HG03135 (cell line): ENCODE data around the gene TBRG4.

ENCODE experiments used
- ATAC-seq: cut with Tn5 transposase; IDR thresholded peaks from one replicate; pipeline ENCODE4 v1.9.1; 2021; ENCODE audit warnings: mild to moderate bottlenecking, moderate library complexity; ENCODE audit not compliant: unreplicated experiment

The TBRG4 gene

GRCh38 chr7:45061352-45061751 is 50.1 kb downstream of the TBRG4 start:
- ATAC-seq = no peak

GRCh38 chr7:45060295-45060694 is 51.2 kb downstream of the TBRG4 start:
- no peak for ATAC-seq

GRCh38 chr7:45057878-45058277 is 53.6 kb downstream of the TBRG4 start:
- ATAC-seq = no peak

GRCh38 chr7:45055594-45056219 is 55.8 kb downstream of the TBRG4 start:
- ATAC-seq = no peak

- ATAC-seq = no peak
Observed at GRCh38 chr7:45055016-45055415, 56.5 kb downstream of the TBRG4 start.

GRCh38 chr7:45054442-45054841 is 57.1 kb downstream of the TBRG4 start:
- ATAC-seq = no peak

GRCh38 chr7:45053941-45054340 is 57.6 kb downstream of the TBRG4 start:
- ATAC-seq = no peak

GRCh38 chr7:45053401-45053800 is 58.1 kb downstream of the TBRG4 start:
- ATAC-seq = no peak

- no peak for ATAC-seq
Observed at GRCh38 chr7:45052011-45052410, 59.5 kb downstream of the TBRG4 start.

GRCh38 chr7:45050198-45050597 is 61.3 kb downstream of the TBRG4 start:
- ATAC-seq = no peak
